Hepatocyte (in vitro differentiated cells): ENCODE results near the gene TMEM131. TPM values are rescaled to one million over a fixed set of nuclear protein-coding genes. Genes with fewer than 3 reads are reported as not detected.

Experiments used
- DNase-seq: peaks from one replicate; pipeline ENCODE4 v3.0.0-alpha.2; 2016; ENCODE audit warnings: low spot score
- H2AFZ ChIP-seq: fragments of 200-600 bp; sonication (generic); 2 replicates; pipeline ENCODE4 v1.6.0; 2016; ENCODE audit warnings: antibody characterized with exemption, mild to moderate bottlenecking
- H3K27ac ChIP-seq: fragments of 200-600 bp; sonication (generic); 2 replicates; pipeline ENCODE4 v1.5.1; 2016; ENCODE audit warnings: mild to moderate bottlenecking
- H3K27me3 ChIP-seq: fragments of 200-600 bp; sonication (generic); 2 replicates; pipeline ENCODE4 v1.6.1; 2016
- H3K36me3 ChIP-seq: fragments of 200-600 bp; sonication (generic); replicated peaks from 2 replicates; pipeline ENCODE4 v1.5.1; 2016; ENCODE audit warnings: low read depth; ENCODE audit not compliant: insufficient read depth
- H3K4me1 ChIP-seq: fragments of 200-600 bp; sonication (generic); 2 replicates; pipeline ENCODE4 v1.5.1; 2016; ENCODE audit warnings: mild to moderate bottlenecking, moderate library complexity; ENCODE audit not compliant: insufficient read depth
- H3K4me2 ChIP-seq: fragments of 200-600 bp; sonication (generic); 2 replicates; pipeline ENCODE4 v1.6.0; 2016
- H3K4me3 ChIP-seq: fragments of 200-600 bp; sonication (generic); 2 replicates; pipeline ENCODE4 v1.5.1; 2016; ENCODE audit warnings: mild to moderate bottlenecking
- H3K79me2 ChIP-seq: fragments of 200-600 bp; sonication (generic); 2 replicates; pipeline ENCODE4 v1.6.0; 2017; ENCODE audit warnings: mild to moderate bottlenecking
- H3K9me2 ChIP-seq: fragments of 200-600 bp; sonication (generic); replicated peaks from 2 replicates; pipeline ENCODE4 v1.6.0; 2017; ENCODE audit warnings: mild to moderate bottlenecking; ENCODE audit not compliant: insufficient read depth
- H3K9me3 ChIP-seq: fragments of 200-600 bp; sonication (generic); 2 replicates; pipeline ENCODE4 v1.5.1; 2016; ENCODE audit warnings: low read depth, mild to moderate bottlenecking
- H4K20me1 ChIP-seq: fragments of 200-600 bp; sonication (generic); 2 replicates; pipeline ENCODE4 v1.6.0; 2016; ENCODE audit warnings: mild to moderate bottlenecking; ENCODE audit not compliant: insufficient read depth, poor library complexity, severe bottlenecking
- EZH2 ChIP-seq: fragments of 200-600 bp; sonication (generic); IDR thresholded peaks from 2 replicates; pipeline ENCODE4 v1.6.1; 2016; ENCODE audit warnings: antibody characterized with exemption, mild to moderate bottlenecking, borderline replicate concordance
- EZH2phosphoT487 ChIP-seq: fragments of 200-600 bp; sonication (generic); IDR thresholded peaks from one replicate; pipeline ENCODE4 v1.6.1; 2018; ENCODE audit warnings: antibody characterized with exemption, mild to moderate bottlenecking, low read depth, moderate library complexity; ENCODE audit not compliant: unreplicated experiment, severe bottlenecking
- WGBS: methylation state at CpG from one replicate; pipeline ENCODE4 v1.1.6; 2016; ENCODE audit warnings: low lambda C conversion rate; ENCODE audit errors: missing lambda C conversion rate; 5-methylcytosine and 5-hydroxymethylcytosine counted together
- polyA plus RNA-seq: library from polyadenylated mRNA; unstranded; fragments of >200 nt; fragmentation: Nextera tagmentation; extraction: Ambion mirVana; gene quantifications from 2 replicates; pipeline ENCODE4 v1.2.1, GENCODE V29; 2016
- total RNA-seq: library from RNA; depleted of rRNA; stranded (reverse); fragments of >200 nt; gene quantifications from 2 replicates; pipeline ENCODE4 v1.2.3, GENCODE V29; 2014
- TF ChIP-seq, protein P1 (sequence below): fragments of 200-600 bp; sonication (generic); IDR thresholded peaks from 2 replicates; pipeline ENCODE4 v1.5.1; 2016; ENCODE audit warnings: antibody characterized with exemption, mild to moderate bottlenecking; ENCODE audit not compliant: poor library complexity

The TMEM131 gene
- total and polyA plus RNA-seq, 2 experiments from 2014 or later, result 17.5 to 42.1 TPM

DNA sequence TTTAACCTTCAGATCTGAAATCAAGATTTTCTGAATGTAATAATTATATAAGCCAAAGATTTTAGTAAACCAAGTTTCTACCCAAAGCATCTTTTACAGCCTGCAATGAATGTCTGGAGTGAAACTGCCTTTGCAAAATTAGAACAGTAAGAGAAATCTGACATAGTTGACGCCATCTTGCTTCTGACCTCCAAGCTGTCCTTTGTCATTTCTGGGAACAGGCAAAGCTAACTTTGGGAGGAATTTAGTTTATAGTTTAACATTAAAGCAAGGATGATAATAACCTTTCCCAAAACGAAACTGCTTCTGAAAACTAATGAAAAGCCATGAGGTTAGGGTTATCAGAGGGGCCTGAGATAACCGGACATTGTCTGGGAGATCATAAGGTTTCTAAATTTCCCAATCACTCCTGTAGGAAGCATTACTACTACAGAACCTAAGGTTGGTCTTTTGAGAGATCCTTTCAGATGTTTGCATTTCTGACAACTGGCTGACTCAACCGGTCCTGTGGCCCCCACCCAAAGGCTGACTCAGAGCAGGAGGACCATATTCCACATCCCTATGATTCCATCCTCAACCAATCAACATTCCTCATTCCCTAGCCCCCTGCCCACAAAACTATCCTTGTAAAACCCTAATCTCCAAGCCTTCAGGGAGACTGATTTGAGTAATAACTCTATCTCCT lies 124.5 kb downstream of the TMEM131 start:
- TF ChIP-seq EZH2 (no peak), EZH2phosphoT487 (no peak)
- TF ChIP-seq, protein P1, sequence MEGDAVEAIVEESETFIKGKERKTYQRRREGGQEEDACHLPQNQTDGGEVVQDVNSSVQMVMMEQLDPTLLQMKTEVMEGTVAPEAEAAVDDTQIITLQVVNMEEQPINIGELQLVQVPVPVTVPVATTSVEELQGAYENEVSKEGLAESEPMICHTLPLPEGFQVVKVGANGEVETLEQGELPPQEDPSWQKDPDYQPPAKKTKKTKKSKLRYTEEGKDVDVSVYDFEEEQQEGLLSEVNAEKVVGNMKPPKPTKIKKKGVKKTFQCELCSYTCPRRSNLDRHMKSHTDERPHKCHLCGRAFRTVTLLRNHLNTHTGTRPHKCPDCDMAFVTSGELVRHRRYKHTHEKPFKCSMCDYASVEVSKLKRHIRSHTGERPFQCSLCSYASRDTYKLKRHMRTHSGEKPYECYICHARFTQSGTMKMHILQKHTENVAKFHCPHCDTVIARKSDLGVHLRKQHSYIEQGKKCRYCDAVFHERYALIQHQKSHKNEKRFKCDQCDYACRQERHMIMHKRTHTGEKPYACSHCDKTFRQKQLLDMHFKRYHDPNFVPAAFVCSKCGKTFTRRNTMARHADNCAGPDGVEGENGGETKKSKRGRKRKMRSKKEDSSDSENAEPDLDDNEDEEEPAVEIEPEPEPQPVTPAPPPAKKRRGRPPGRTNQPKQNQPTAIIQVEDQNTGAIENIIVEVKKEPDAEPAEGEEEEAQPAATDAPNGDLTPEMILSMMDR, result no peak
- Histone ChIP-seq H3K9me2 (no peaks in the 10 kb centered on the region), H3K27me3 (no peaks in the 10 kb centered on the region), H3K27ac (peak overlapping the region; percentile 47), H3K4me1 (peaks cover 15% of the 10 kb centered on the region), H3K36me3 (no peaks in the 10 kb centered on the region), H2AFZ (no peak overlapping the region), H3K4me3 (no peak overlapping the region), H4K20me1 (peaks cover 4% of the 10 kb centered on the region), H3K9me3 (no peaks in the 10 kb centered on the region), H3K4me2 (no peak overlapping the region), H3K79me2 (peaks cover 37% of the 10 kb centered on the region)
- no peak for DNase-seq
- WGBS, result 79% methylated on average over 4 of the region's 4 CpGs

DNA sequence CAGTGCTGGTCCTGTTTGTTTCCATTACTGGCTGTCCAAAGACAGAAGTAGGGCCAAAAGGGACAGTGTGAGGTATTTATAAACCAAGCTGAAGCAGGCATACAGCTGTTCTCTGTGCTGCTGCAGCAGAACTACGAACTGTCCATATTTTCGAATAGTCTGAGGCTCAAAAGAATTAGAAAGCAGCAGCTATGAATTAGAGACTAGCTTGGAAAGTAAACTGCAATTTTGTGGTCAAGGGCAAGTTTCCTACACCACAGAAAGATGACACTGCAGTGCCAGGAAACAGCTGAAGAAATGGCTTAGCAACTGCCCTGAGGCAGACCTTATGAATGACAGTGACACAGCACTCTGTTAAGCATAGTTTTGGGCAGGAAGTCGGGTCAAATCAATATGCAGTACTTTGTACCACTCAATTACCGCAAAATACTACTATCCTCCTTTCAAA lies 125.3 kb downstream of the TMEM131 start:
- no peaks in the 10 kb centered on the region for H3K9me2 ChIP-seq
- no peaks in the 10 kb centered on the region for H3K27me3 ChIP-seq
- H3K79me2 ChIP-seq, result peaks cover 30% of the 10 kb centered on the region
- peaks cover 15% of the 10 kb centered on the region for H3K4me1 ChIP-seq
- H3K9me3 ChIP-seq, result no peaks in the 10 kb centered on the region
- H3K4me2 ChIP-seq, result peak overlapping the region; percentile 35
- 64% methylated on average over 4 of the region's 4 CpGs for WGBS
- H2AFZ ChIP-seq, result no peak overlapping the region
- no peak overlapping the region for H3K4me3 ChIP-seq
- TF ChIP-seq, protein P1, result no peak
- no peak for TF ChIP-seq EZH2
- TF ChIP-seq EZH2phosphoT487, result no peak
- H3K36me3 ChIP-seq, result no peaks in the 10 kb centered on the region
- peak; percentile 25 for DNase-seq
- peak overlapping the region; percentile 47 for H3K27ac ChIP-seq
- peaks cover 4% of the 10 kb centered on the region for H4K20me1 ChIP-seq

DNA sequence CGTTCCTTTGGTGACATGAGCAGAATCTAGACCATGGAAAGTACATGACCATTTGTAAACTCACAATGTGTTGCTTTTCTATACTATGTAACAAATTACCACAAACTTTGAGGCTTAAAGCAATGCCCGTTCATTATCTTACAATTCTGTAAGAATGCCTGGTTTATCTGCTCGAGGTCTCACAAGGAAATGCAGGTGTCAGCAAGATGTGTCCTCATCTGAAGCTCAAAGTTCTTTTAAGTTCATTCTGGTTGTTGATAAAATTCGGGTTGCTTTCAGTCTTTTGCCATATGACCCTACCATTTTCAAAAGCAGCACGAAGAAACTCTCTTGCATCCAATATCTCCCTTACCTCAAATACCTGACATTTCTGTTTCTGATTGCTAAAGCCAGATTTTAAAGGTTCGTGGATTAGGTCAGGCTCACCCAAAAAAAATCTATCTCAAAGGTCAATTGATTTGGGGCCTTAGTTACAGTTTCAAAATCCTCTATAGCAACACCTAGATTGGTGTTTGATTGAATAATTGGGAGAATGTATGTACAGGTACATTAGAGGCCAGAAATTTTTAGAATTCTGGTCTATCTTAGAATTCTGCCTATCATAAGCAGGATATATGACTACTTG lies 125.9 kb downstream of the TMEM131 start:
- H3K27me3 ChIP-seq, result no peaks in the 10 kb centered on the region
- peak overlapping the region; percentile 35 for H3K4me2 ChIP-seq
- H3K4me3 ChIP-seq, result no peak overlapping the region
- 81% methylated on average over 6 of the region's 6 CpGs for WGBS
- H3K4me1 ChIP-seq, result peaks cover 15% of the 10 kb centered on the region
- H3K79me2 ChIP-seq, result peaks cover 24% of the 10 kb centered on the region
- TF ChIP-seq, protein P1, result no peak
- TF ChIP-seq EZH2phosphoT487 (no peak), EZH2 (no peak)
- peaks cover 4% of the 10 kb centered on the region for H4K20me1 ChIP-seq
- no peak overlapping the region for H2AFZ ChIP-seq
- no peaks in the 10 kb centered on the region for H3K36me3 ChIP-seq
- no peaks in the 10 kb centered on the region for H3K9me2 ChIP-seq
- no peak for DNase-seq
- H3K27ac ChIP-seq, result peak overlapping the region; percentile 47
- H3K9me3 ChIP-seq, result no peaks in the 10 kb centered on the region
